HEK293 (cell line): ENCODE data around the gene MTUS2.

Experiments
- BCL11B ChIP-seq: fragments of 450-650 bp; formaldehyde crosslinking; IDR thresholded peaks from 2 replicates; pipeline ENCODE4 v1.5.1; 2016; ENCODE audit warnings: low read depth, missing biosample characterization, missing genetic modification characterization
- HOXD13 ChIP-seq: sonication (generic); formaldehyde crosslinking; IDR thresholded peaks from 2 replicates; pipeline ENCODE4 v1.8.0; 2022; ENCODE audit warnings: missing genetic modification reagents, borderline replicate concordance
- KLF16 ChIP-seq: fragments of 450-650 bp; formaldehyde crosslinking; IDR thresholded peaks from 2 replicates; pipeline ENCODE4 v1.5.1; 2017; ENCODE audit warnings: missing biosample characterization, missing genetic modification characterization
- SP7 ChIP-seq: fragments of 450-650 bp; formaldehyde crosslinking; IDR thresholded peaks from 2 replicates; pipeline ENCODE4 v1.5.1; 2016; ENCODE audit warnings: missing biosample characterization, missing genetic modification characterization
- ZBTB49 ChIP-seq: fragments of 450-650 bp; formaldehyde crosslinking; IDR thresholded peaks from 2 replicates; pipeline ENCODE4 v1.5.1; 2016; ENCODE audit warnings: missing biosample characterization, missing genetic modification characterization, low read depth
- ZNF155 ChIP-seq: fragments of 450-650 bp; formaldehyde crosslinking; IDR thresholded peaks from 2 replicates; pipeline ENCODE4 v1.5.1; 2016; ENCODE audit warnings: missing biosample characterization, missing genetic modification characterization
- ZNF169 ChIP-seq: fragments of 450-650 bp; formaldehyde crosslinking; IDR thresholded peaks from 2 replicates; pipeline ENCODE4 v1.5.1; 2016; ENCODE audit warnings: missing biosample characterization, missing genetic modification characterization
- ZNF174 ChIP-seq: fragments of 450-650 bp; formaldehyde crosslinking; IDR thresholded peaks from 2 replicates; pipeline ENCODE4 v1.5.0; 2017; ENCODE audit warnings: missing biosample characterization, mild to moderate bottlenecking, missing genetic modification characterization
- ZNF175 ChIP-seq: fragments of 450-650 bp; formaldehyde crosslinking; IDR thresholded peaks from 2 replicates; pipeline ENCODE4 v1.5.1; 2016; ENCODE audit warnings: missing biosample characterization, missing genetic modification characterization
- ZNF214 ChIP-seq: fragments of 450-650 bp; formaldehyde crosslinking; IDR thresholded peaks from 2 replicates; pipeline ENCODE4 v1.5.1; 2017; ENCODE audit warnings: missing biosample characterization, mild to moderate bottlenecking, missing genetic modification characterization, borderline replicate concordance
- ZNF292 ChIP-seq: fragments of 450-650 bp; formaldehyde crosslinking; IDR thresholded peaks from 2 replicates; pipeline ENCODE4 v1.5.1; 2016; ENCODE audit warnings: low read depth, missing biosample characterization, missing genetic modification characterization, borderline replicate concordance
- ZNF311 ChIP-seq: fragments of 450-650 bp; formaldehyde crosslinking; IDR thresholded peaks from 2 replicates; pipeline ENCODE4 v1.5.1; 2017; ENCODE audit warnings: missing biosample characterization, missing genetic modification characterization, borderline replicate concordance
- ZNF335 ChIP-seq: fragments of 450-650 bp; formaldehyde crosslinking; conservative IDR thresholded peaks from 2 replicates; pipeline ENCODE4 v1.5.1; 2016; ENCODE audit warnings: missing biosample characterization, missing genetic modification characterization
- ZNF416 ChIP-seq: fragments of 450-650 bp; formaldehyde crosslinking; IDR thresholded peaks from 2 replicates; pipeline ENCODE4 v1.5.1; 2016; ENCODE audit warnings: missing biosample characterization, missing genetic modification characterization
- ZNF473 ChIP-seq: fragments of 450-650 bp; formaldehyde crosslinking; IDR thresholded peaks from 2 replicates; pipeline ENCODE4 v1.5.1; 2017; ENCODE audit warnings: missing biosample characterization, missing genetic modification characterization
- ZNF544 ChIP-seq: fragments of 450-650 bp; formaldehyde crosslinking; IDR thresholded peaks from 2 replicates; pipeline ENCODE4 v1.5.0; 2017; ENCODE audit warnings: missing biosample characterization, missing genetic modification characterization
- ZNF600 ChIP-seq: fragments of 450-650 bp; formaldehyde crosslinking; IDR thresholded peaks from 2 replicates; pipeline ENCODE4 v1.5.1; 2016; ENCODE audit warnings: missing biosample characterization, missing genetic modification characterization
- ZNF623 ChIP-seq: fragments of 450-650 bp; formaldehyde crosslinking; IDR thresholded peaks from 2 replicates; pipeline ENCODE4 v1.5.1; 2016; ENCODE audit warnings: missing biosample characterization, missing genetic modification characterization
- ZNF677 ChIP-seq: fragments of 450-650 bp; IDR thresholded peaks from 2 replicates; pipeline ENCODE4 v1.5.0; 2018; ENCODE audit warnings: missing biosample characterization, mild to moderate bottlenecking, missing genetic modification characterization, moderate library complexity
- ZNF707 ChIP-seq: fragments of 450-650 bp; formaldehyde crosslinking; IDR thresholded peaks from 2 replicates; pipeline ENCODE4 v1.5.1; 2016; ENCODE audit warnings: missing biosample characterization, missing genetic modification characterization
- ZNF830 ChIP-seq: fragments of 450-650 bp; IDR thresholded peaks from 2 replicates; pipeline ENCODE4 v1.5.0; 2018; ENCODE audit warnings: missing biosample characterization, missing genetic modification characterization, low read depth, mild to moderate bottlenecking, moderate library complexity
- ZSCAN30 ChIP-seq: fragments of 450-650 bp; IDR thresholded peaks from 2 replicates; pipeline ENCODE4 v1.5.1; 2018; ENCODE audit warnings: missing biosample characterization, mild to moderate bottlenecking, missing genetic modification characterization, moderate library complexity
- TF ChIP-seq, protein P1 (sequence below): fragments of 450-650 bp; formaldehyde crosslinking; IDR thresholded peaks from 2 replicates; pipeline ENCODE4 v1.5.1; 2016; ENCODE audit warnings: missing biosample characterization, missing genetic modification characterization, borderline replicate concordance
- TF ChIP-seq, protein P2 (sequence below): fragments of 450-650 bp; formaldehyde crosslinking; IDR thresholded peaks from 2 replicates; pipeline ENCODE4 v1.5.1; 2017; ENCODE audit warnings: missing biosample characterization, missing genetic modification characterization
- TF ChIP-seq, protein P3 (sequence below): fragments of 450-650 bp; formaldehyde crosslinking; IDR thresholded peaks from 2 replicates; pipeline ENCODE4 v1.5.1; 2016; ENCODE audit warnings: missing biosample characterization, missing genetic modification characterization
- TF ChIP-seq, protein P4 (sequence below): fragments of 450-650 bp; formaldehyde crosslinking; IDR thresholded peaks from 2 replicates; pipeline ENCODE4 v1.5.1; 2016; ENCODE audit warnings: missing biosample characterization, missing genetic modification characterization

The MTUS2 gene

DNA sequence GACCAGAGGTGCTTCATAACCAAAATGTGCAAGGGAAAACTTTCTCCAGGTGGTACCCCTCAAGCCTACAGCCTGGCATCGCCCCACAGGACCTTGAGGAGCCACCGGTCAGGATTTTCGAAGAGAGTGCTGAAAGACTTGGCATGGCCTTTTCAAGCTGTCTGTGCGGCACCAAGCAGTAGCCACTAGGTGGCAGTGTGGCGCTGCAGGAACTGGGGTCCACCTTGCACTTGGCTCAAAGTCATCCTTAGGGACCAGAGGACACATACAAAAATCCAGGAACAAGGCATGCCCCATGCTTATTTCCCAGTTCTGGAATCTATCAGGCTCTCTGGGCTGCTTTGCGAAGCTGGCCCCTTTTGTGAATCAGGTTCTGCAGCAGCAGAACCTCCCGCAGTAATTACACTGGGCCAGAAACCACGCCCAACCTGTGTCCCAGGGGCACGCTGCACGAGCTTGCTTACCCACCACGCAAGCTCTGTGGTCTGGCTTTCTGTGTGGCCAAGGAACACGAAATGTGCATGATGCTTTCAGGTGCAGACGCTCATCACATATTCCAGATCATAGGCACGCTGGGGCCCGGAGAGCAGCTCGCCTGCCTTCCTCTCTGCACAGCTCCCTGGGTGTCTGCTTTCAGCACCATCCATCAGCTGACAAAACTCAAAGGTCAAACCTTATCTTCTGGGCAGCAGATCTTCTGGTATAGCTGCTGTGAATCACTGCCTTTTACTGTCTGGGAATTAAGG, 688.2 kb downstream of the MTUS2 start (continued):
- TF ChIP-seq ZNF175 (tag by site-specific recombination) (no peak), ZNF600 (tag by site-specific recombination) (peak; percentile 85), ZNF416 (tag by site-specific recombination) (no peak), ZNF830 (no peak), KLF16 (tag by site-specific recombination) (no peak), ZNF623 (tag by site-specific recombination) (no peak), ZNF473 (tag by site-specific recombination) (no peak), ZNF174 (tag by site-specific recombination) (no peak), ZNF544 (tag by site-specific recombination) (no peak), ZNF214 (no peak), ZNF292 (no peak), HOXD13 (CRISPR knock-in tag) (no peak), ZNF335 (tag by site-specific recombination) (no peak), ZNF707 (tag by site-specific recombination) (no peak), ZSCAN30 (tag by site-specific recombination) (0 out of 2 replicates have a peak, but pooled peaks have one; percentile 15), ZNF311 (tag by site-specific recombination) (no peak), ZNF677 (no peak), ZBTB49 (tag by site-specific recombination) (no peak), SP7 (tag by site-specific recombination) (no peak), ZNF155 (tag by site-specific recombination) (no peak), BCL11B (tag by site-specific recombination) (no peak), ZNF169 (no peak)
- TF ChIP-seq, protein P1, sequence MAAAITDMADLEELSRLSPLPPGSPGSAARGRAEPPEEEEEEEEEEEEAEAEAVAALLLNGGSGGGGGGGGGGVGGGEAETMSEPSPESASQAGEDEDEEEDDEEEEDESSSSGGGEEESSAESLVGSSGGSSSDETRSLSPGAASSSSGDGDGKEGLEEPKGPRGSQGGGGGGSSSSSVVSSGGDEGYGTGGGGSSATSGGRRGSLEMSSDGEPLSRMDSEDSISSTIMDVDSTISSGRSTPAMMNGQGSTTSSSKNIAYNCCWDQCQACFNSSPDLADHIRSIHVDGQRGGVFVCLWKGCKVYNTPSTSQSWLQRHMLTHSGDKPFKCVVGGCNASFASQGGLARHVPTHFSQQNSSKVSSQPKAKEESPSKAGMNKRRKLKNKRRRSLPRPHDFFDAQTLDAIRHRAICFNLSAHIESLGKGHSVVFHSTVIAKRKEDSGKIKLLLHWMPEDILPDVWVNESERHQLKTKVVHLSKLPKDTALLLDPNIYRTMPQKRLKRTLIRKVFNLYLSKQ, result no peak
- TF ChIP-seq, protein P2, sequence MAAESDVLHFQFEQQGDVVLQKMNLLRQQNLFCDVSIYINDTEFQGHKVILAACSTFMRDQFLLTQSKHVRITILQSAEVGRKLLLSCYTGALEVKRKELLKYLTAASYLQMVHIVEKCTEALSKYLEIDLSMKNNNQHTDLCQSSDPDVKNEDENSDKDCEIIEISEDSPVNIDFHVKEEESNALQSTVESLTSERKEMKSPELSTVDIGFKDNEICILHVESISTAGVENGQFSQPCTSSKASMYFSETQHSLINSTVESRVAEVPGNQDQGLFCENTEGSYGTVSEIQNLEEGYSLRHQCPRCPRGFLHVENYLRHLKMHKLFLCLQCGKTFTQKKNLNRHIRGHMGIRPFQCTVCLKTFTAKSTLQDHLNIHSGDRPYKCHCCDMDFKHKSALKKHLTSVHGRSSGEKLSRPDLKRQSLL (tag by site-specific recombination), result no peak
- TF ChIP-seq, protein P3, sequence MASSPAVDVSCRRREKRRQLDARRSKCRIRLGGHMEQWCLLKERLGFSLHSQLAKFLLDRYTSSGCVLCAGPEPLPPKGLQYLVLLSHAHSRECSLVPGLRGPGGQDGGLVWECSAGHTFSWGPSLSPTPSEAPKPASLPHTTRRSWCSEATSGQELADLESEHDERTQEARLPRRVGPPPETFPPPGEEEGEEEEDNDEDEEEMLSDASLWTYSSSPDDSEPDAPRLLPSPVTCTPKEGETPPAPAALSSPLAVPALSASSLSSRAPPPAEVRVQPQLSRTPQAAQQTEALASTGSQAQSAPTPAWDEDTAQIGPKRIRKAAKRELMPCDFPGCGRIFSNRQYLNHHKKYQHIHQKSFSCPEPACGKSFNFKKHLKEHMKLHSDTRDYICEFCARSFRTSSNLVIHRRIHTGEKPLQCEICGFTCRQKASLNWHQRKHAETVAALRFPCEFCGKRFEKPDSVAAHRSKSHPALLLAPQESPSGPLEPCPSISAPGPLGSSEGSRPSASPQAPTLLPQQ (tag by site-specific recombination), result peak; percentile 87; the same call in 1 of the 2 replicates
- TF ChIP-seq, protein P4, sequence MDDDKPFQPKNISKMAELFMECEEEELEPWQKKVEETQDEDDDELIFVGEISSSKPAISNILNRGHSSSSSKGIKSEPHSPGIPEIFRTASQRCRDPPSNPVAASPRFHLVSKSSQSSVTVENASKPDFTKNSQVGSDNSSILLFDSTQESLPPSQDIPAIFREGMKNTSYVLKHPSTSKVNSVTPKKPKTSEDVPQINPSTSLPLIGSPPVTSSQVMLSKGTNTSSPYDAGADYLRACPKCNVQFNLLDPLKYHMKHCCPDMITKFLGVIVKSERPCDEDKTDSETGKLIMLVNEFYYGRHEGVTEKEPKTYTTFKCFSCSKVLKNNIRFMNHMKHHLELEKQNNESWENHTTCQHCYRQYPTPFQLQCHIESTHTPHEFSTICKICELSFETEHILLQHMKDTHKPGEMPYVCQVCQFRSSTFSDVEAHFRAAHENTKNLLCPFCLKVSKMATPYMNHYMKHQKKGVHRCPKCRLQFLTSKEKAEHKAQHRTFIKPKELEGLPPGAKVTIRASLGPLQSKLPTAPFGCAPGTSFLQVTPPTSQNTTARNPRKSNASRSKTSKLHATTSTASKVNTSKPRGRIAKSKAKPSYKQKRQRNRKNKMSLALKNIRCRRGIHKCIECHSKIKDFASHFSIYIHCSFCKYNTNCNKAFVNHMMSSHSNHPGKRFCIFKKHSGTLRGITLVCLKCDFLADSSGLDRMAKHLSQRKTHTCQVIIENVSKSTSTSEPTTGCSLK (tag by site-specific recombination), result no peak
